Esophagus muscularis mucosa (tissue), 4 donors: ENCODE data around the gene ENPP6. TPM values are rescaled to one million over a fixed set of nuclear protein-coding genes. Genes with fewer than 3 reads are reported as not detected.

Experiments
- DNase-seq: peaks from one replicate; pipeline ENCODE4 v3.0.0-alpha.2; 2017; ENCODE audit errors: extremely low spot score
- H3K27ac ChIP-seq, 4 donors: fragments of 200-600 bp; sonication (generic); replicated peaks in 1 of 4; 1 replicate in 3 of 4; 2 replicates in 1 of 4; pipeline ENCODE4 v1.5.1; 2016 to 2019; ENCODE audit warnings: mild to moderate bottlenecking in 1 of 4
- H3K27me3 ChIP-seq, 4 donors: fragments of 200-600 bp; sonication (generic); one replicate each; pipeline versions ENCODE4 v1.5.1 to v1.6.0; 2016 to 2019
- H3K36me3 ChIP-seq, 4 donors: fragments of 200-600 bp; sonication (generic); one replicate each; pipeline ENCODE4 v1.5.1; 2016 to 2019
- H3K4me1 ChIP-seq, 4 donors: fragments of 200-600 bp; sonication (generic); one replicate each; pipeline ENCODE4 v1.5.1; 2016 to 2019
- H3K4me3 ChIP-seq, 4 donors: fragments of 200-600 bp; sonication (generic); 1 replicate in 2 of 4; 2 replicates in 2 of 4; pipeline ENCODE4 v1.5.1; 2016 to 2019; ENCODE audit warnings: mild to moderate bottlenecking in 4 of 4, moderate library complexity in 1 of 4
- H3K9me3 ChIP-seq, 4 donors: fragments of 200-600 bp; sonication (generic); 1 replicate in 3 of 4; 2 replicates in 1 of 4; pipeline ENCODE4 v1.5.1; 2016 to 2019
- EP300 ChIP-seq: sonication (generic); formaldehyde crosslinking; IDR thresholded peaks from one replicate; pipeline ENCODE4 v1.6.1; 2017; ENCODE audit warnings: antibody characterized with exemption
- POLR2A ChIP-seq: fragments of 450-650 bp; IDR thresholded peaks from one replicate; pipeline ENCODE4 v1.6.1; 2017; ENCODE audit warnings: antibody characterized with exemption, moderate library complexity, mild to moderate bottlenecking, low read depth
- POLR2AphosphoS5 ChIP-seq, 2 donors: sonication (generic); formaldehyde crosslinking; IDR thresholded peaks; one replicate each; pipeline ENCODE4 v1.6.1; 2017; ENCODE audit warnings: antibody characterized with exemption in 2 of 2
- WGBS: methylation state at CpG from one replicate; pipeline ENCODE4 v1.1.5; 2018; 5-methylcytosine and 5-hydroxymethylcytosine counted together
- intact Hi-C: fragments of 100-400 bp; cut with DNase I; formaldehyde crosslinking; loops from one replicate; pipeline ENCODE4 v1.15.1; 2023
- total RNA-seq, 4 donors: library from RNA; depleted of rRNA; stranded (reverse); fragments of >200 nt; gene quantifications; one replicate each; pipeline versions ENCODE4 v1.1.0 to v1.2.1, GENCODE V29; 2016
- TF ChIP-seq, protein P1 (sequence below), 3 experiments: fragments of 200-600 bp in 2 of 3; fragments of 450-650 bp in 1 of 3; sonication (generic) in 2 of 3; IDR thresholded peaks; one replicate each; pipeline ENCODE4 v1.5.1; 2017 to 2019; ENCODE audit warnings: antibody characterized with exemption in 3 of 3, mild to moderate bottlenecking in 2 of 3, moderate library complexity in 1 of 3

The ENPP6 gene
- total RNA-seq, 4 donors from 2014 or later: 0.42 to 1.1 (median 0.92) TPM

GRCh38 chr4:184232202-184232601, 14.5 kb upstream of the ENPP6 start:
- intact Hi-C loops: no loop called here
- TF ChIP-seq POLR2A: no peak
- no peak for TF ChIP-seq POLR2AphosphoS5 (IDR thresholded peaks at IDR 0.05)
- no peak for TF ChIP-seq EP300
- TF ChIP-seq, protein P1, sequence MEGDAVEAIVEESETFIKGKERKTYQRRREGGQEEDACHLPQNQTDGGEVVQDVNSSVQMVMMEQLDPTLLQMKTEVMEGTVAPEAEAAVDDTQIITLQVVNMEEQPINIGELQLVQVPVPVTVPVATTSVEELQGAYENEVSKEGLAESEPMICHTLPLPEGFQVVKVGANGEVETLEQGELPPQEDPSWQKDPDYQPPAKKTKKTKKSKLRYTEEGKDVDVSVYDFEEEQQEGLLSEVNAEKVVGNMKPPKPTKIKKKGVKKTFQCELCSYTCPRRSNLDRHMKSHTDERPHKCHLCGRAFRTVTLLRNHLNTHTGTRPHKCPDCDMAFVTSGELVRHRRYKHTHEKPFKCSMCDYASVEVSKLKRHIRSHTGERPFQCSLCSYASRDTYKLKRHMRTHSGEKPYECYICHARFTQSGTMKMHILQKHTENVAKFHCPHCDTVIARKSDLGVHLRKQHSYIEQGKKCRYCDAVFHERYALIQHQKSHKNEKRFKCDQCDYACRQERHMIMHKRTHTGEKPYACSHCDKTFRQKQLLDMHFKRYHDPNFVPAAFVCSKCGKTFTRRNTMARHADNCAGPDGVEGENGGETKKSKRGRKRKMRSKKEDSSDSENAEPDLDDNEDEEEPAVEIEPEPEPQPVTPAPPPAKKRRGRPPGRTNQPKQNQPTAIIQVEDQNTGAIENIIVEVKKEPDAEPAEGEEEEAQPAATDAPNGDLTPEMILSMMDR (IDR thresholded peaks at IDR 0.05): no peak
- H3K4me1 ChIP-seq: no peaks in the 10 kb centered on the region
- no peak overlapping the region for H3K4me3 ChIP-seq
- 92% methylated on average over 1 of the region's 1 CpG for WGBS
- H3K27ac ChIP-seq: no peak overlapping the region
- H3K27me3 ChIP-seq: peaks cover 0 to 17% (median 0%) of the 10 kb centered on the region in 4 donors
- DNase-seq: peak; percentile 84
- H3K36me3 ChIP-seq: no peaks in the 10 kb centered on the region
- no peaks in the 10 kb centered on the region for H3K9me3 ChIP-seq

- DNase-seq: peak; percentile 72
- Histone ChIP-seq H3K4me1 (no peaks in the 10 kb centered on the region), H3K9me3 (no peaks in the 10 kb centered on the region), H3K27ac (no peak overlapping the region), H3K36me3 (no peaks in the 10 kb centered on the region), H3K27me3 (peaks cover 0 to 17% (median 0%) of the 10 kb centered on the region in 4 donors), H3K4me3 (no peak overlapping the region)
- WGBS: 88% methylated on average over 2 of the region's 2 CpGs
- intact Hi-C loops: no loop called here
- TF ChIP-seq POLR2AphosphoS5 (IDR thresholded peaks at IDR 0.05) (no peak), POLR2A (no peak), EP300 (no peak)
- TF ChIP-seq, protein P1 (IDR thresholded peaks at IDR 0.05): no peak
Measured at GRCh38 chr4:184231573-184231972, 13.9 kb upstream of the ENPP6 start.

DNA sequence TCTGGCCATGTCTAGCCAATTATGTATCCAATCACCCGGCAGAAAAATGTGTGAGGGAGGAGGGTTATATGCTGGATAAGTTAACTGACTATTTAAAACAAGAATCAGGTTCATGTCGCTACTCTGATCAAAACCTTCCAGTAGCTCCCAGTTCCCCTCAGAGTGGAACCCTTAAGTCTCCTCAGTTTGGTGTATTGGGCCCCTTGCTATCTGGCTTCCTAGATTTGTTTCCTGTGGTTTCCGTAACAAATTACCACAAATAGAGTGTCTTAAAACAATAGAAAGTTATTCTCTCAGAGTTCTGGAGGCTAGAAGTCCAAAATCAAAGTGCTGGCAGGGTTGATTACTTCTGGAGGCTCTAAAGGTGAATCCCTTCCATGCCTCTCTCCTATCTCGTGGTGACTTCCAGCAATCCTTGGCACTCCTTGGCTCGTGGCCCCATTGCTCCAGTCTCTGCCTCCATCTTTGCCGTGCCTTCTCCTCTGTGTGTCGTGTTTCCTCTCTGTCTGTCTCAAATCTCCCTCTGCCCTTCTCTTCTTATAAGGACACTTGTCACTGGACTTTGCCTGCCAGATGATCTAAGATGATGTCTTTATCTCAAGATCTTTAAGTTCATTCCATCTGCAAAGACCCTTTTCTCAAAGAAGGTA, 10.5 kb upstream of the ENPP6 start:
- peak; percentile 60 for DNase-seq
- H3K36me3 ChIP-seq: no peaks in the 10 kb centered on the region
- no peak overlapping the region for H3K4me3 ChIP-seq
- peaks cover 0 to 9% (median 0%) of the 10 kb centered on the region in 4 donors for H3K27me3 ChIP-seq
- no peak overlapping the region for H3K27ac ChIP-seq
- H3K4me1 ChIP-seq: no peaks in the 10 kb centered on the region
- intact Hi-C loops: no loop called here
- WGBS: 75% methylated on average over 7 of the region's 7 CpGs
- H3K9me3 ChIP-seq: peaks cover 0 to 5% (median 0%) of the 10 kb centered on the region in 4 donors
- TF ChIP-seq, protein P1 (IDR thresholded peaks at IDR 0.05): no peak
- TF ChIP-seq POLR2A (no peak), EP300 (no peak), POLR2AphosphoS5 (IDR thresholded peaks at IDR 0.05) (no peak)

- no peaks in the 10 kb centered on the region for H3K9me3 ChIP-seq
- no peak overlapping the region for H3K27ac ChIP-seq
- no peak overlapping the region for H3K4me3 ChIP-seq
- peak; percentile 87 for DNase-seq
- no peaks in the 10 kb centered on the region for H3K4me1 ChIP-seq
- 66% methylated on average over 8 of the region's 8 CpGs for WGBS
- H3K36me3 ChIP-seq: no peaks in the 10 kb centered on the region
- TF ChIP-seq POLR2AphosphoS5 (IDR thresholded peaks at IDR 0.05) (no peak), POLR2A (no peak), EP300 (no peak)
- TF ChIP-seq, protein P1 (IDR thresholded peaks at IDR 0.05): no peak
- peaks cover 0 to 8% (median 0%) of the 10 kb centered on the region in 4 donors for H3K27me3 ChIP-seq
- intact Hi-C loops: no loop called here
Measured at GRCh38 chr4:184216515-184216914, 1.2 kb downstream of the ENPP6 start.
